PC-3 (cell line): Measurements from ENCODE around the gene MED13L. TPM values are rescaled to one million over a fixed set of nuclear protein-coding genes. Genes with fewer than 3 reads are reported as not detected.

ENCODE experiments used
- ATAC-seq: fragments of 200-7000 bp; cut with Tn5 transposase; 2 replicates; pipeline ENCODE4 v1.9.1; 2020; ENCODE audit warnings: mild to moderate bottlenecking, moderate library complexity
- BruUV-seq: library from RNA; stranded (reverse); fragments of 400-500 nt; replicated peaks from 2 replicates; lab custom pipeline; 2021; lab: Mats Ljungman, UMichigan
- CTCF ChIA-PET: fragments of 300-600 bp; sonication (Branson Sonifier 250); formaldehyde crosslinking; loops from one replicate; lab custom pipeline; 2022; ENCODE audit warnings: antibody characterized with exemption; lab: Charles Lee
- POLR2A ChIA-PET: fragments of 300-600 bp; sonication (Branson Sonifier 250); formaldehyde crosslinking; loops from one replicate; lab custom pipeline; 2022; ENCODE audit warnings: antibody characterized with exemption; ENCODE audit not compliant: unreplicated experiment; lab: Charles Lee
- DNase-seq: peaks from one replicate; pipeline ENCODE4 v3.0.0-alpha.2; 2015
- H2AFZ ChIP-seq: fragments of 300-600 bp; sonication (generic); 2 replicates; pipeline ENCODE4 v1.6.0; 2016; ENCODE audit warnings: antibody characterized with exemption, low read length
- H3F3A ChIP-seq: fragments of 300-600 bp; sonication (generic); one replicate; pipeline ENCODE4 v1.6.0; 2017; ENCODE audit warnings: antibody characterized with exemption, low read length, control low read depth, mild to moderate bottlenecking; ENCODE audit not compliant: unreplicated experiment
- H3K27ac ChIP-seq: fragments of 300-600 bp; sonication (generic); 2 replicates; pipeline ENCODE4 v1.5.1; 2016; ENCODE audit warnings: mild to moderate bottlenecking, low read length
- H3K27me3 ChIP-seq: fragments of 300-600 bp; sonication (generic); 2 replicates; pipeline ENCODE4 v1.6.1; 2016; ENCODE audit warnings: low read length, mixed read lengths
- H3K36me3 ChIP-seq: fragments of 300-600 bp; sonication (generic); 2 replicates; pipeline ENCODE4 v1.6.1; 2016; ENCODE audit warnings: low read depth, mixed run types, low read length, mixed read lengths
- H3K4me1 ChIP-seq: fragments of 300-600 bp; sonication (generic); 2 replicates; pipeline ENCODE4 v1.5.1; 2016; ENCODE audit warnings: low read length; ENCODE audit not compliant: insufficient read depth
- H3K4me2 ChIP-seq: fragments of 300-600 bp; sonication (generic); 2 replicates; pipeline ENCODE4 v1.6.0; 2016; ENCODE audit warnings: low read length
- H3K4me3 ChIP-seq: fragments of 300-600 bp; sonication (generic); 2 replicates; pipeline ENCODE4 v1.5.1; 2016; ENCODE audit warnings: mild to moderate bottlenecking, low read length, mixed read lengths
- H3K79me2 ChIP-seq: fragments of 300-600 bp; sonication (generic); 2 replicates; pipeline ENCODE4 v1.6.1; 2017; ENCODE audit warnings: low read length, mixed read lengths
- H3K9ac ChIP-seq: fragments of 300-600 bp; sonication (generic); 2 replicates; pipeline ENCODE4 v1.6.0; 2016; ENCODE audit warnings: mild to moderate bottlenecking, low read length
- H3K9me2 ChIP-seq: fragments of 300-600 bp; sonication (generic); replicated peaks from 2 replicates; pipeline ENCODE4 v1.6.1; 2016; ENCODE audit warnings: mixed run types, low read length, mixed read lengths
- H3K9me3 ChIP-seq: fragments of 300-600 bp; sonication (generic); 2 replicates; pipeline ENCODE4 v1.6.1; 2016; ENCODE audit warnings: low read length, mixed read lengths
- H4K20me1 ChIP-seq: fragments of 300-600 bp; sonication (generic); 2 replicates; pipeline ENCODE4 v1.6.1; 2016; ENCODE audit warnings: low read length, mixed read lengths
- EZH2 ChIP-seq: fragments of 300-600 bp; sonication (generic); IDR thresholded peaks from one replicate; pipeline ENCODE4 v1.6.1; 2017; ENCODE audit warnings: antibody characterized with exemption, mild to moderate bottlenecking, low read length; ENCODE audit not compliant: unreplicated experiment
- EZH2phosphoT487 ChIP-seq: fragments of 300-600 bp; sonication (generic); IDR thresholded peaks from 2 replicates; pipeline ENCODE4 v1.6.1; 2018; ENCODE audit warnings: mild to moderate bottlenecking, antibody characterized with exemption, low read length, borderline replicate concordance
- intact Hi-C: fragments of 100-400 bp; cut with micrococcal nuclease; formaldehyde crosslinking; loops from 2 replicates; pipeline ENCODE4 v1.9.0; 2023
- total RNA-seq: library from RNA; depleted of rRNA; stranded (reverse); fragments of >200 nt; gene quantifications from 2 replicates; pipeline ENCODE4 v1.2.3, GENCODE V29; 2014
- TF ChIP-seq, protein P1 (sequence below): fragments of 300-600 bp; sonication (generic); conservative IDR thresholded peaks from 2 replicates; pipeline ENCODE4 v1.5.1; 2017; ENCODE audit warnings: antibody characterized with exemption, low read depth, mild to moderate bottlenecking, low read length

Gene MED13L
- total RNA-seq, 1 experiment from 2014 or later = 61.2 TPM

DNA sequence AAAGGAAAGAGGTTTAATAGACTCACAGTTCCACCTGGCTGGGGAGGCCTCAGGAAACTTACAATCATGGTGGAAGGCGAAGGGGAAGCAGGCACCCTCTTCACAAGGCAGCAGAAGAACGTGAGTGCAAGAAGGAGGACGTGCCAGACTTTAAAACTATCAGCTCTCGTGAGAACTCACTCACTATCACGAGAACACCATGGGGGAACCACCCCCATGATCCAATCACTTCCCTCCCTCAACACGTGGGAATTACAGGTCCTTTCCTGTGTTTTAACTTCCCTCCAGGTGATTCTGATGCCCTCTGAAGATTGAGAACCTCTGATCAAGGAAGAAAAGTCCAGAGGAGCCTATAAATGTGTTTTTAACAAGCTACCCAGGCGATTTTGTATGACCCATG, 358.7 kb downstream of the MED13L start:
- POLR2A ChIA-PET = no interaction called here
- no peaks in the 10 kb centered on the region for H4K20me1 ChIP-seq
- H3K9me3 ChIP-seq = peaks cover 10% of the 10 kb centered on the region
- H3K27ac ChIP-seq = no peak overlapping the region
- H3K4me1 ChIP-seq = no peaks in the 10 kb centered on the region
- peak; percentile 23 for DNase-seq
- CTCF ChIA-PET = interaction anchor here (0.6 to 1.7 kb wide), 2 partner anchors 27 to 52 kb away, joined by 4 to 11 read pairs; no protein-coding TSS in a partner anchor
- TF ChIP-seq, protein P1, sequence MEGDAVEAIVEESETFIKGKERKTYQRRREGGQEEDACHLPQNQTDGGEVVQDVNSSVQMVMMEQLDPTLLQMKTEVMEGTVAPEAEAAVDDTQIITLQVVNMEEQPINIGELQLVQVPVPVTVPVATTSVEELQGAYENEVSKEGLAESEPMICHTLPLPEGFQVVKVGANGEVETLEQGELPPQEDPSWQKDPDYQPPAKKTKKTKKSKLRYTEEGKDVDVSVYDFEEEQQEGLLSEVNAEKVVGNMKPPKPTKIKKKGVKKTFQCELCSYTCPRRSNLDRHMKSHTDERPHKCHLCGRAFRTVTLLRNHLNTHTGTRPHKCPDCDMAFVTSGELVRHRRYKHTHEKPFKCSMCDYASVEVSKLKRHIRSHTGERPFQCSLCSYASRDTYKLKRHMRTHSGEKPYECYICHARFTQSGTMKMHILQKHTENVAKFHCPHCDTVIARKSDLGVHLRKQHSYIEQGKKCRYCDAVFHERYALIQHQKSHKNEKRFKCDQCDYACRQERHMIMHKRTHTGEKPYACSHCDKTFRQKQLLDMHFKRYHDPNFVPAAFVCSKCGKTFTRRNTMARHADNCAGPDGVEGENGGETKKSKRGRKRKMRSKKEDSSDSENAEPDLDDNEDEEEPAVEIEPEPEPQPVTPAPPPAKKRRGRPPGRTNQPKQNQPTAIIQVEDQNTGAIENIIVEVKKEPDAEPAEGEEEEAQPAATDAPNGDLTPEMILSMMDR = no peak
- TF ChIP-seq EZH2 (no peak), EZH2phosphoT487 (no peak)
- no peaks in the 10 kb centered on the region for H3K9me2 ChIP-seq
- H3K27me3 ChIP-seq = peaks cover 16% of the 10 kb centered on the region; the same call in 1 of the 2 replicates
- H3F3A ChIP-seq = no peaks in the 10 kb centered on the region
- H3K9ac ChIP-seq = no peak overlapping the region
- H2AFZ ChIP-seq = 0 out of 2 replicates have a peak overlapping the region, but pooled peaks have one; percentile 45
- intact Hi-C loops = loop anchor here (10.0 kb wide), 2 partner anchors 284 to 1934 kb away; no protein-coding TSS in a partner anchor
- no peak overlapping the region for H3K4me3 ChIP-seq
- no TSS peak for BruUV-seq
- H3K36me3 ChIP-seq = no peaks in the 10 kb centered on the region
- H3K4me2 ChIP-seq = no peak overlapping the region
- H3K79me2 ChIP-seq = no peaks in the 10 kb centered on the region
- ATAC-seq = no peak

DNA sequence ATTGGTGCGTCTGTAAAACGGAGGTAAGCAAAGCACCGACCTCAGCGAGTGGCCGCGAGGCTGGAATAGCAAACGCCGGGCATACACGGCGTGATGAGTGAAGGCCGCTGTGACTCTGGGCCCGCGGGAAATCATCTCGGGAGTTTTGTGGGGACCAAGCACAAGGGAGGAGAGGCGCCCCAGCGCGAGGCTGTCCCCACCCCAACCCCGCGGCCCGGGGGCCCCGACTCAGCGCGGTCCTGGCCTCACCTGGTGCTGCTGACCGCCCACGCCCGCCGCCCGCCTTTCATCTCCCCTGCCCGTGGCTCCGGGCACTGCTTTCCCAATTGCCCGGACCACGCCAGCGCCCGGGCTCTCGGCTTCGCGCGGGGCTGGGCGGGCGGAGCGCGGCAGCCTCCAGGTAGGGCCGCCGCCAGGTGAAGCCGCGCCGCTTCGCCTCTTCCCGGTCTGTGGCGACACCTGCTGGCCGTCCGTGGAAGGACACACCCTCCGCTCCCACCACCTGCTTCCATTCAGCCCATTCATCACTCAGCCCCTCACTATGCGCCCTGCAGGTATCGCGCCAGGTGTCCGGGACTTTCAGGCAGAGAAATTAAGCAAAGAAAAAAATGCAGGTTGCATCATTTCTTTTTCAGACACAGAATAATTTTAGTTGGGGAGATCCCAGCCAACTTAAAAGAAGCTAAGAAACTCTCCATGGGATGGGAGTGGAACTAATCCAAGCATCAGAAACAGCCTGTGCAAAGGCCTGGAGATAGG, 360.4 kb downstream of the MED13L start:
- Histone ChIP-seq H3K27ac (no peak overlapping the region), H4K20me1 (no peaks in the 10 kb centered on the region), H3K79me2 (no peaks in the 10 kb centered on the region), H3K9ac (0 out of 2 replicates have a peak overlapping the region, but pooled peaks have one; percentile 28), H3K27me3 (peaks cover 6% of the 10 kb centered on the region; the same call in 1 of the 2 replicates), H3F3A (no peaks in the 10 kb centered on the region), H3K36me3 (no peaks in the 10 kb centered on the region), H2AFZ (peak overlapping the region; percentile 89), H3K4me1 (no peaks in the 10 kb centered on the region), H3K4me3 (peak overlapping the region; percentile 64), H3K9me3 (no peaks in the 10 kb centered on the region), H3K9me2 (no peaks in the 10 kb centered on the region), H3K4me2 (peak overlapping the region; percentile 83)
- peak; percentile 83 for DNase-seq
- ChIA-PET POLR2A (no interaction called here), CTCF (interaction anchor here (0.6 to 1.7 kb wide), 3 partner anchors 50 to 682 kb away, joined by 3 to 11 read pairs (median 3); no protein-coding TSS in a partner anchor)
- intact Hi-C loops = loop anchor here (1.0 to 10.0 kb wide), 7 partner anchors 50 to 1932 kb away; no protein-coding TSS in a partner anchor
- peak; percentile 94 for ATAC-seq
- TF ChIP-seq, protein P1 = peak; percentile 93
- TF ChIP-seq EZH2 = no peak
- no peak for TF ChIP-seq EZH2phosphoT487
- no TSS peak for BruUV-seq
